IMR-90 (cell line): ENCODE measurements around the gene MAB21L2. TPM values are rescaled to one million over a fixed set of nuclear protein-coding genes. Genes with fewer than 3 reads are reported as not detected.

ENCODE experiments used
- ATAC-seq: fragments of 200-7000 bp; cut with Tn5 transposase; 2 replicates; pipeline ENCODE4 v1.9.1; 2020; ENCODE audit warnings: low read depth, mild to moderate bottlenecking, moderate library complexity
- BruUV-seq: library from RNA; stranded (reverse); fragments of 400-500 nt; replicated peaks from 2 replicates; lab custom pipeline; 2021; lab: Mats Ljungman, UMichigan
- CTCF ChIA-PET: fragments of 300-600 bp; formaldehyde crosslinking; extraction: SDS; loops from one replicate; lab custom pipeline; 2021; ENCODE audit warnings: antibody characterized with exemption; lab: Yijun Ruan, JAX
- POLR2A ChIA-PET: fragments of 300-600 bp; sonication (Branson Sonifier 250); formaldehyde crosslinking; loops from one replicate; lab custom pipeline; 2022; ENCODE audit warnings: antibody characterized with exemption; ENCODE audit not compliant: unreplicated experiment; lab: Charles Lee
- DNase-seq: peaks from one replicate; pipeline ENCODE4 v3.0.0; 2013
- H2AFZ ChIP-seq: replicated peaks from 2 replicates; pipeline ENCODE3; 2013; ENCODE audit warnings: low read length, mild to moderate bottlenecking; ENCODE audit not compliant: poor library complexity
- H2AK5ac ChIP-seq: 2 replicates; pipeline ENCODE4 v1.6.1; 2013; ENCODE audit warnings: low read depth, low read length, inconsistent platforms
- H2AK9ac ChIP-seq: replicated peaks from 2 replicates; pipeline ENCODE3; 2013; ENCODE audit warnings: mild to moderate bottlenecking, low read depth, low read length, moderate library complexity; ENCODE audit not compliant: poor library complexity
- H2BK120ac ChIP-seq: 2 replicates; pipeline ENCODE4 v1.6.1; 2013; ENCODE audit warnings: low read depth, low read length, inconsistent platforms
- H2BK15ac ChIP-seq: 3 replicates; pipeline ENCODE4 v1.6.1; 2013; ENCODE audit warnings: low read depth, low read length, inconsistent platforms
- H2BK20ac ChIP-seq: 2 replicates; pipeline ENCODE4 v1.6.1; 2013; ENCODE audit warnings: low read depth, mild to moderate bottlenecking, inconsistent platforms, low read length, moderate library complexity
- H2BK5ac ChIP-seq: 2 replicates; pipeline ENCODE4 v1.6.1; 2013; ENCODE audit warnings: mild to moderate bottlenecking, low read depth, low read length, inconsistent platforms; ENCODE audit not compliant: poor library complexity, severe bottlenecking
- H3K14ac ChIP-seq: replicated peaks from 2 replicates; pipeline ENCODE4 v1.6.1; 2013; ENCODE audit warnings: low read depth, low read length, inconsistent platforms
- H3K18ac ChIP-seq: 2 replicates; pipeline ENCODE4 v1.6.1; 2013; ENCODE audit warnings: low read depth, low read length, control low read depth
- H3K23ac ChIP-seq: 2 replicates; pipeline ENCODE4 v1.6.1; 2013; ENCODE audit warnings: low read depth, low read length, inconsistent platforms
- H3K27ac ChIP-seq: 2 replicates; pipeline ENCODE4 v1.5.1; 2013; ENCODE audit warnings: mild to moderate bottlenecking, control low read depth, low read length; ENCODE audit not compliant: insufficient read depth
- H3K27me3 ChIP-seq: 2 replicates; pipeline ENCODE4 v1.6.1; 2013; ENCODE audit warnings: low read length; ENCODE audit not compliant: control insufficient read depth, insufficient read depth
- H3K36me3 ChIP-seq: 2 replicates; pipeline ENCODE4 v1.6.1; 2013; ENCODE audit warnings: low read length, mixed read lengths; ENCODE audit not compliant: control insufficient read depth, insufficient read depth
- H3K4ac ChIP-seq: 2 replicates; pipeline ENCODE4 v1.6.1; 2013; ENCODE audit warnings: low read depth, low read length, inconsistent platforms
- H3K4me1 ChIP-seq: 2 replicates; pipeline ENCODE4 v1.6.1; 2013; ENCODE audit warnings: low read length, mixed read lengths; ENCODE audit not compliant: control insufficient read depth, insufficient read depth
- H3K4me2 ChIP-seq: 2 replicates; pipeline ENCODE4 v1.6.1; 2013; ENCODE audit warnings: low read depth, mild to moderate bottlenecking, control low read depth, low read length, moderate library complexity
- H3K4me3 ChIP-seq: 2 replicates; pipeline ENCODE4 v1.5.1; 2013; ENCODE audit warnings: low read depth, mild to moderate bottlenecking, control low read depth, low read length, moderate library complexity; ENCODE audit not compliant: insufficient read depth
- H3K56ac ChIP-seq: 2 replicates; pipeline ENCODE4 v1.6.1; 2013; ENCODE audit warnings: low read length, inconsistent platforms; ENCODE audit not compliant: insufficient read depth; ENCODE audit errors: extremely low read depth
- H3K79me1 ChIP-seq, 2 experiments: 2 replicates each; pipeline ENCODE4 v1.6.1; 2013; ENCODE audit warnings: low read length in 2 of 2, inconsistent platforms in 1 of 2, low read depth in 1 of 2
- H3K9ac ChIP-seq: 2 replicates; pipeline ENCODE4 v1.6.1; 2013; ENCODE audit warnings: low read depth, low read length, control low read depth
- H3K9me1 ChIP-seq: 2 replicates; pipeline ENCODE4 v1.6.1; 2013; ENCODE audit warnings: low read length, inconsistent platforms; ENCODE audit not compliant: insufficient read depth
- H3K9me3 ChIP-seq: 2 replicates; pipeline ENCODE4 v1.6.1; 2013; ENCODE audit warnings: low read length; ENCODE audit not compliant: control insufficient read depth, insufficient read depth
- H4K20me1 ChIP-seq: 2 replicates; pipeline ENCODE4 v1.6.1; 2013; ENCODE audit warnings: low read length, inconsistent platforms; ENCODE audit not compliant: insufficient read depth
- H4K5ac ChIP-seq: 2 replicates; pipeline ENCODE4 v1.6.1; 2013; ENCODE audit warnings: mild to moderate bottlenecking, low read depth, low read length, control low read depth
- H4K8ac ChIP-seq, 2 experiments: 2 replicates each; pipeline ENCODE4 v1.6.1; 2013; ENCODE audit warnings: low read depth in 2 of 2, low read length in 2 of 2, control low read depth in 1 of 2, inconsistent platforms in 1 of 2
- H4K91ac ChIP-seq: 2 replicates; pipeline ENCODE4 v1.6.1; 2013; ENCODE audit warnings: low read depth, low read length, inconsistent platforms; ENCODE audit not compliant: insufficient read depth
- BHLHE40 ChIP-seq: fragments of 150-350 bp; IDR thresholded peaks from 2 replicates; pipeline ENCODE4 v1.6.1; 2016; ENCODE audit warnings: mild to moderate bottlenecking, low read depth, low read length
- CEBPB ChIP-seq: IDR thresholded peaks from 2 replicates; pipeline ENCODE4 v1.6.1; 2012; ENCODE audit warnings: low read depth, low read length, improper control_type of control experiment
- CHD1 ChIP-seq: IDR thresholded peaks from 2 replicates; pipeline ENCODE4 v1.6.1; 2012; ENCODE audit warnings: low read depth, low read length, improper control_type of control experiment
- CTCF ChIP-seq: conservative IDR thresholded peaks from 2 replicates; pipeline ENCODE4 v1.5.1; 2012; ENCODE audit warnings: mild to moderate bottlenecking, low read depth, low read length, improper control_type of control experiment
- ELK1 ChIP-seq: fragments of 150-350 bp; IDR thresholded peaks from 2 replicates; pipeline ENCODE4 v1.6.1; 2016; ENCODE audit warnings: low read depth, mild to moderate bottlenecking, low read length, moderate library complexity, borderline replicate concordance
- MAFK ChIP-seq: IDR thresholded peaks from 2 replicates; pipeline ENCODE4 v1.6.1; 2012; ENCODE audit warnings: low read depth, low read length, improper control_type of control experiment
- MAZ ChIP-seq: IDR thresholded peaks from 2 replicates; pipeline ENCODE4 v1.6.1; 2012; ENCODE audit warnings: low read depth, mild to moderate bottlenecking, low read length, improper control_type of control experiment, moderate library complexity, borderline replicate concordance
- MXI1 ChIP-seq: IDR thresholded peaks from 2 replicates; pipeline ENCODE4 v1.6.1; 2012; ENCODE audit warnings: low read depth, mild to moderate bottlenecking, low read length, moderate library complexity, borderline replicate concordance
- NFE2L2 ChIP-seq: fragments of 150-350 bp; IDR thresholded peaks from 2 replicates; pipeline ENCODE4 v1.6.1; 2016; ENCODE audit warnings: low read depth, mild to moderate bottlenecking, low read length
- POLR2A ChIP-seq: IDR thresholded peaks from 2 replicates; pipeline ENCODE4 v1.6.1; 2012; ENCODE audit warnings: mild to moderate bottlenecking, low read depth, low read length
- RAD21 ChIP-seq: IDR thresholded peaks from 2 replicates; pipeline ENCODE4 v1.6.1; 2012; ENCODE audit warnings: low read length, improper control_type of control experiment
- RCOR1 ChIP-seq: IDR thresholded peaks from 2 replicates; pipeline ENCODE4 v1.6.1; 2012; ENCODE audit warnings: mild to moderate bottlenecking, low read length, improper control_type of control experiment; ENCODE audit not compliant: insufficient replicate concordance
- RFX5 ChIP-seq: IDR thresholded peaks from 2 replicates; pipeline ENCODE4 v1.8.0; 2012; ENCODE audit warnings: low read depth, mild to moderate bottlenecking, low read length, moderate library complexity
- SMC3 ChIP-seq: fragments of 150-350 bp; IDR thresholded peaks from 2 replicates; pipeline ENCODE4 v1.6.1; 2016; ENCODE audit warnings: low read depth, mild to moderate bottlenecking, antibody characterized with exemption, low read length, moderate library complexity
- WGBS, 2 experiments: methylation state at CpG; one replicate each; pipeline versions ENCODE4 v1.1.5 to v1.1.7; 2013; ENCODE audit warnings: missing lambda C conversion rate in 2 of 2; ENCODE audit not compliant: insufficient read length in 1 of 2; ENCODE audit errors: extremely low coverage in 2 of 2; 5-methylcytosine and 5-hydroxymethylcytosine counted together
- dilution Hi-C: fragments of 300-500 bp; cut with HindIII; formaldehyde crosslinking; loops from one replicate; pipeline ENCODE4 v1.14.3; 2018; ENCODE audit warnings: low sequenced_read_pairs; ENCODE audit not compliant: unreplicated experiment
- in situ Hi-C: fragments of 300-500 bp; cut with MboI; formaldehyde crosslinking; loops from 3 replicates; pipeline ENCODE4 v1.14.3; 2019; ENCODE audit warnings: low sequenced_read_pairs, inconsistent platforms, mixed read lengths
- intact Hi-C: fragments of 100-400 bp; cut with micrococcal nuclease; formaldehyde crosslinking; loops from 2 replicates; pipeline ENCODE4 v1.10.0; 2022
- polyA plus RNA-seq, 3 experiments: library from polyadenylated mRNA; depleted of rRNA; stranded (reverse); fragments of >200 nt; gene quantifications; 2 replicates each; pipeline ENCODE4 v1.2.3, GENCODE V29; 2012; ENCODE audit warnings: low replicate concordance in 1 of 3
- total RNA-seq: library from RNA; depleted of rRNA; stranded (reverse); fragments of >200 nt; gene quantifications from 2 replicates; pipeline ENCODE4 v1.2.3, GENCODE V29; 2012

Gene MAB21L2
- total and polyA plus RNA-seq, 2 of the 4 experiments (the other 2 are of a cell fraction): 7.6 to 12.0 TPM

GRCh38 chr4:150628073-150628472 is 46.1 kb downstream of the MAB21L2 start:
- no TSS peak for BruUV-seq
- WGBS, 2 experiments: no CpG with 5 or more reads among the region's 2 CpGs

More at GRCh38 chr4:150628073-150628472, 46.1 kb downstream of the MAB21L2 start:
- ATAC-seq: no peak
- CTCF ChIA-PET: no interaction called here
- Histone ChIP-seq H3K9ac (no peak overlapping the region), H3K4me3 (no peak overlapping the region), H3K14ac (no peak overlapping the region), H3K4ac (no peak overlapping the region), H3K23ac (no peak overlapping the region), H2BK5ac (no peak overlapping the region), H3K79me1 (no peaks in the 10 kb centered on the region), H3K4me2 (no peak overlapping the region), H3K27ac (no peak overlapping the region), H3K36me3 (no peaks in the 10 kb centered on the region), H3K56ac (no peak overlapping the region), H2BK15ac (no peak overlapping the region), H4K5ac (no peak overlapping the region), H3K9me1 (no peaks in the 10 kb centered on the region), H3K4me1 (no peaks in the 10 kb centered on the region), H4K20me1 (no peaks in the 10 kb centered on the region), H3K9me3 (no peaks in the 10 kb centered on the region), H4K91ac (no peak overlapping the region), H2AK9ac (no peak overlapping the region), H3K27me3 (no peaks in the 10 kb centered on the region), H4K8ac (no peak overlapping the region), H3K18ac (no peak overlapping the region), H2BK20ac (no peak overlapping the region), H2AK5ac (no peak overlapping the region), H2AFZ (no peak overlapping the region), H2BK120ac (no peak overlapping the region)
- dilution Hi-C loops (no loop called here), in situ Hi-C loops (no loop called here), intact Hi-C loops (no loop called here)
- TF ChIP-seq CHD1: no peak
- no peak for TF ChIP-seq SMC3
- no peak for TF ChIP-seq RAD21
- TF ChIP-seq RFX5: no peak
- TF ChIP-seq MXI1: no peak
- TF ChIP-seq BHLHE40: no peak
- no peak for TF ChIP-seq MAZ
- TF ChIP-seq CEBPB: no peak
- TF ChIP-seq RCOR1: no peak
- no peak for TF ChIP-seq ELK1
- TF ChIP-seq MAFK: no peak
- TF ChIP-seq NFE2L2: no peak
- TF ChIP-seq CTCF: no peak
- TF ChIP-seq POLR2A: no peak
- POLR2A ChIA-PET: no interaction called here
- DNase-seq: no peak
